GM23338 (cell line): Measurements from ENCODE around the gene SMPDL3A.

Source experiments
- CREB1 ChIP-seq: fragments of 250-450 bp; sonication (Bioruptor Pico); IDR thresholded peaks from 2 replicates; pipeline ENCODE4 v1.5.0; 2020; ENCODE audit warnings: low read depth, mild to moderate bottlenecking, moderate library complexity
- CTCF ChIP-seq, 2 experiments: fragments of 200-600 bp in 1 of 2; sonication (generic) in 1 of 2; conservative IDR thresholded peaks; 2 replicates each; pipeline versions ENCODE4 v1.5.1 to v1.6.1; 2016 to 2017; ENCODE audit warnings: antibody characterized with exemption in 2 of 2, low read depth in 2 of 2, mild to moderate bottlenecking in 2 of 2, moderate library complexity in 1 of 2
- ETS1 ChIP-seq: IDR thresholded peaks from 2 replicates; pipeline ENCODE4 v1.6.1; 2016; ENCODE audit warnings: antibody characterized with exemption
- EZH2 ChIP-seq: fragments of 200-600 bp; sonication (generic); IDR thresholded peaks from one replicate; pipeline ENCODE4 v1.8.0; 2017; ENCODE audit warnings: antibody characterized with exemption, mild to moderate bottlenecking, low read depth; ENCODE audit not compliant: unreplicated experiment
- EZH2phosphoT487 ChIP-seq: fragments of 200-600 bp; sonication (generic); IDR thresholded peaks from one replicate; pipeline ENCODE4 v1.8.1; 2018; ENCODE audit warnings: antibody characterized with exemption; ENCODE audit not compliant: unreplicated experiment
- JUNB ChIP-seq: IDR thresholded peaks from one replicate; pipeline ENCODE4 v1.6.1; 2016; ENCODE audit warnings: antibody characterized with exemption; ENCODE audit not compliant: unreplicated experiment
- NANOG ChIP-seq: IDR thresholded peaks from 2 replicates; pipeline ENCODE4 v1.6.1; 2016; ENCODE audit warnings: antibody characterized with exemption, borderline replicate concordance
- POLR2AphosphoS5 ChIP-seq: IDR thresholded peaks from 2 replicates; pipeline ENCODE4 v1.6.1; 2016; ENCODE audit warnings: antibody characterized with exemption, low read depth
- REST ChIP-seq: IDR thresholded peaks from one replicate; pipeline ENCODE4 v1.6.1; 2018; ENCODE audit warnings: antibody characterized with exemption; ENCODE audit not compliant: unreplicated experiment
- STAT1 ChIP-seq: IDR thresholded peaks from one replicate; pipeline ENCODE4 v1.6.1; 2016; ENCODE audit warnings: antibody characterized with exemption; ENCODE audit not compliant: unreplicated experiment
- ZNF114 ChIP-seq: fragments of 250-450 bp; sonication (Bioruptor Pico); IDR thresholded peaks from 2 replicates; pipeline ENCODE4 v1.5.0; 2020; ENCODE audit warnings: mild to moderate bottlenecking, moderate library complexity
- ZNF331 ChIP-seq: fragments of 250-450 bp; sonication (Bioruptor Pico); IDR thresholded peaks from 2 replicates; pipeline ENCODE4 v1.5.0; 2020; ENCODE audit warnings: low read depth, mild to moderate bottlenecking, moderate library complexity
- ZNF462 ChIP-seq: fragments of 250-450 bp; sonication (Bioruptor Pico); IDR thresholded peaks from 2 replicates; pipeline ENCODE4 v1.5.0; 2020; ENCODE audit warnings: mild to moderate bottlenecking, moderate library complexity

- TF ChIP-seq CTCF (conservative IDR thresholded peaks at IDR 0.05; ENCODE audit: low read depth in 2 of 2) (no peak), EZH2phosphoT487 (no peak), STAT1 (no peak), EZH2 (no peak), REST (no peak), NANOG (no peak), POLR2AphosphoS5 (no peak), JUNB (no peak), CREB1 (no peak), ZNF331 (no peak), ETS1 (no peak), ZNF114 (CRISPR knock-in tag) (no peak), ZNF462 (CRISPR knock-in tag) (no peak)
These were observed 42.5 kb downstream of the SMPDL3A start for GRCh38 chr6:122831511-122831910.
